HL-60/S4 treated with retinoic acid at 250 ng/mL for 4 days and 3 days (cell line): Measurements from ENCODE around the gene CTRB2.

ENCODE experiments used
- in situ Hi-C: fragments of 300-500 bp; cut with MboI; formaldehyde crosslinking; loops from 2 replicates; pipeline ENCODE4 v1.7.0; 2022; ENCODE audit warnings: low sequenced_read_pairs

CTRB2 gene

DNA sequence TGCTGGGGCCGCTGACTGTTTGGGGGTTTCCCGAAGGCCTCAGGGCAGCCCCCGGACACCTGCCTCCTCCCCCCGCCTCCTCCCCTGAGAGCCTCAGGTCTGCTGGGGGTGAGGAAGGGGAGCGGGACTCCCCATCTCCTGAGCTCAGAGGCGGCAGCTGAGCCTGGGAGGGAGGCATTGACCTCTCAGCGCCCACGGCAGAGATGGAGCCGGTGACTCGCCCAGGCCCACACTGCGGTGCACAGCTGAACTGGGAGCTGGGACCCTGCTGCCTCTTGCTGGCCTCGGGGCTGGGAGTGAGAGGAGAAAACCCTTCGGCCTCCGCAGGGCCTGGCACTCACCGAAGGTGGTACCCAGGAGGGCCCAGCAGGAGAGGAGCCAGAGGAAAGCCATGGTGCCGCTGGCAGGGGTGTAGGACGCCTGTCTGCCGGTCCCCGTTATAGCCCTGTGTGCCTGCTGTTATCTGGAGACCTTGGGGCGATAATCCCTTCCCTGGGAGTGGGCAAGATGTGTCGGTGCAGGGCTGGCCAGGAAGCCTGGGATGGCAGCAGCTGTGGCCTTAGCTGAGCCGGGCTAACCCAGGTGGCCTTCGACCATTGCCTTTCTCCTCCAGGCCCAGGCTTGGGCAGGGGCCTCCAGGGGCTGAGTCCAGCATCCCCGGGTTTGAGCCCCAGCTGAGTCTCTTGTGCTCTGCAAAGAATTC lies at the start of gene CTRB2:
Gene CTRB2, minus strand, starts transcription at position 413 of the 703 bp plus-strand sequence. Its CDS starts 20 bp downstream, at position 393.
- in situ Hi-C loops = loop anchor here (25.0 kb wide), 1 partner anchor 180 kb away; no protein-coding TSS in a partner anchor

- in situ Hi-C loops = no loop called here
Observed at GRCh38 chr16:75256059-75256571, 49.2 kb upstream of the CTRB2 start.

- in situ Hi-C loops = no loop called here
Observed at GRCh38 chr16:75254359-75254837, 47.4 kb upstream of the CTRB2 start.

DNA sequence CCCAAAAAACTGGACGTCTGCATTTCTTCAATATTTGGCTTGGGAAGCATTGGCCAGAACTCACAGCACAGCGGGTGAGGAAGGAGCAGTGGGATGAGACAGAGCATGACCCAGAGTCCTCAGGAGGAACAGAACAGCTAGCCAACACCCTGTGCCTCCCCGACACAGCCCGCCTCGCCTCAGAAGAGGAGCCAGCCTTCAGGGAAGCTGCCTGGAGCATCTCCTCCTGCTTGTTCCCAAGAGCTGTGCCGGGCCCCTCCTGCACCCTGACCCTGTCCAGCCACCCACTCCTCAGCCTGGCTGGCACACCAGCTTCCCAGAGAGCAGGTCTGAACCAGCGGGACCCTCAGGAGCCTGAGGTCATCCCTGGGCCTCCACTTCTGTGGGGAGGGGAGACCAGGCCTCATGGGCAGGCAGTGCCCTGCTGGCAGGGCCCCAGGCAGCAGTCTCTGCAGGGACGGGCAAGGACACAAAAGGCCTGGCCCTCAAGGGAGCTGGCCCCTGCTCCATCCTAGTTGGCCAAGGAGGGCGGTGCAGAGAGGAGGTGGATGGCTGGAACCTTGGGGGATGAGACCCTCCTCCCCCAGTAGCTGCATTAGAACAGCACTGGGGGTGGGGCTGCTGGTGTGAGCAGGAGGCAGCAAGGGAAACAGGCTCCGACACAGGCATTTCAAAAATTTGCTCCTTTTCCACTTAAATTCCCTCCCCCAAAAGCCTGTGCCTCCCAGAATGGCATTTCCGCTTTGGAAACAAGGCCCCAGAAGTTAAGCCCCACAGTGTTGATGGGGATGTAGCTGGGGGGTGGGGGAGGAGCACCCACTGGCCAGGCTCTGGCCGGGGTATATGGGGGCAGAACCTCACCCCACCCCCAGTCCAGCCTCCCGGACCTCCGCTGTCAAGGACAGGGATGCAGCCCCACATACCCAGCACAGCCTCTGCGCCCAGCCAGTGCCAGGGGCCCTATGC lies 46.3 kb upstream of the CTRB2 start:
- in situ Hi-C loops = no loop called here

GRCh38 chr16:75252049-75252864 lies 45.3 kb upstream of the CTRB2 start:
- in situ Hi-C loops = no loop called here

- in situ Hi-C loops = no loop called here
Observed at GRCh38 chr16:75251280-75252048, 44.5 kb upstream of the CTRB2 start, which contains the start of gene BCAR1. BCAR1 (minus strand) TSS chr16:75251624; CDS start chr16:75251482, 142 bp downstream.

GRCh38 chr16:75250809-75251279 lies 43.9 kb upstream of the CTRB2 start:
- in situ Hi-C loops = no loop called here

DNA sequence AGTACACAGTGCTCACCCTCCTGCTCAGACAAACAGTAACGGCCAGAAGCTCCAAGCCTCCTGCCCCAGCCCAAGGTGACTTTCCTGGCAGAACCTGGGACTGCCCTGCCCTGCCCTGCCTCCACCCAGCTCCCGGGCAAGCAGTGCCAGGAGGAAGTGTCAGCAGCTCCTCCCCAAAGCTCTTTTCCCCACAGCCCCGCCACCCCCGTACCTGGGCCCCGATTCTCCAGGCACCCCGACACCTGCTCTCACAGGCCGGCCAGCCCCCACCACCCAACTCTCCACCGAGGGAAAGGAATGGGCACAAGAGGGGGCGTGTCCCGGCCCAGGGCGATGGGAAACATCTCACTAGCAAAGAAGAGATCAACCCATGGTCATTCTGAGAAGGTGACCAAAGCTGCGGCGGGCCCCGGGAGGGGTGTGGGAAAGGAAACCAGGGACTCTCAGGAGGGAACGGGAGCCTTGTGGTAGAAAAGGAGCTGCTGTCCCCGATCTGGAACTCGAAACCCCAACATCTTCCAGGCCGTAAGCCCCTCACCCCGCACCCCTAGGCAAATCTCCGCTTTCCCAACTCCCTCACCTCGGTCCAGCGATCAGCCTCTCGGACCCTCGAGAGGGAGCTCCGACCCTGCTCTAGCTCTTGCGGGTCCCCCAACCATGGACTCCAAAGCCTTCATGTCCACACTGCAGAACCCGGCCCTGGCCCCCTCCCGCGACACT lies 43.3 kb upstream of the CTRB2 start:
- in situ Hi-C loops = no loop called here

DNA sequence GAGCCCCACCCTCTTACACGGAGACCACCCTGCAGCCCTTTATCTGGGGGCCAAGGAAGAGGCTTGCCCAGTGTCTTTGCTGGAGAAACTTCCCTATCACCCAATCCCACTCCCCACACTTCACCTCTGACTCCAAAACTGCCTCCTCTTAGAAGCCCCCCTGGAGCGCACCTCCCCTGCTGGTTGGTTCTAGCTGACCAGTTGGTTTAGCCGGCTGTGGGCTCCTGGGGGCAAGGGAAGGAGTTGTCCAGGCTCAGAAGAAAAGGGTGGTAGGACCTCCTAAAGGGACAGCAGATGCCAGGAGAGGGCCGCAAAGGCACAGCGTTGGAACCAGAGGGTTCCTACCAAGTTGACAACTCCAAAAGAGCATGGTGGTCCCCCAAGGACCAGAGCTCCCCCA lies 42.5 kb upstream of the CTRB2 start:
- in situ Hi-C loops = no loop called here

DNA sequence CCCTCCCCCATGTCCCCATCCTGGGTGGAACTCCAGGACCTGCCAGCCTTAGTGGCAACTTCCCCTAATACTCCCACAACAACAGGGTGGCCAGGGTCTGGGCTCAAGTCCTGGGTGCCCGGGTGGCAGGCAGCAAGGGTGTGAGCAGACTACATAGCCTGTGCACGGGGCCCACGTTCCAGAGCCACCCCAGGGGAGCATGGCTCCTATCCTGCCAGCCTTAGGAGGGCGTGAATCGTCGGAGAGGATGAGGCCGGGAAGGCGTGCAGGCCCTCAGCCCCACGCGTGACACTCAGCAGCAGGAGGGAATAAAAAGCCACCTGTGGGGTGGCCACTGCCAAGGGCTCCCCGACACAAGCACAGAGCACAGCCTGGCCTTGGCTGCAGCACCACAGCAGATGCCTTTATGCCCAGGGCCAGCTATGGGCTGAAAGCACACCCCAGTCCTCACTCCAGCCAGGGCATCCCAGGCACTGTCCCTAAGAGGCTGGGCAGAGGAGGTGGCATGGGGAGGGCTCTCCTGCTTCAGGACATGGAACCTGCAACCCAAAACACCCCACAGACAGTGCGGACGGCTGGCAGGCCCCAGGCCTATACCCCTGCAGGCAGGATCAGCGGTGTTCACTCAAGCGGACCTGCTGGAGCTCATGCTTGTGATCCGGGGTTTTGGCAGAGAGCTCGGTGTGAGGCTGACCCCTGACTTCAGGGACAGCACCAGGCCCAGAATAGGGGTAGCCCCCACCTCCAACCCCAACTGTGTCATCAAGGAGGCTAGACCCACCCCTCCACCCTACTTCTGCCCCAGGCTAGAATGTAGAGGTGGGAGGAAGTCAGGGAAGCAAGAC lies 41.8 kb upstream of the CTRB2 start:
- in situ Hi-C loops = no loop called here

DNA sequence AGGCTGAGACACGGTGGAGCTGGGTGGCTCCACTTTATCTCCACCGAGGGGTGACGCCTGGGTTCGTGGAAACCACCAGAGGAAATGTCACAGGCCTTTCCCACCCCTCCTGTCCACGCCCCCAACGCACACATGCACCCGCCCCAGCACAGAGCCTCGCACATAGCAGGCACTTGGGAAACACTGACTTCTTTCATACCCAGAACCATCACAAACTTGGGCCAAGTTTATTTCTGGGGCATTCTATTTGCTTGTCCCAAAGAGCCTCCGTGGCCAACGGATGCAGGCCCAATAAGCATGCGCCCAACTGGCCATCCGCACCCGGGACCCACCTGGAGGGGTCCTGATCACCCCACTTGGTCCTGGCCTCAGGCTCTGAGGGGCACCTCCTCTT lies 41.2 kb upstream of the CTRB2 start:
- in situ Hi-C loops = no loop called here

DNA sequence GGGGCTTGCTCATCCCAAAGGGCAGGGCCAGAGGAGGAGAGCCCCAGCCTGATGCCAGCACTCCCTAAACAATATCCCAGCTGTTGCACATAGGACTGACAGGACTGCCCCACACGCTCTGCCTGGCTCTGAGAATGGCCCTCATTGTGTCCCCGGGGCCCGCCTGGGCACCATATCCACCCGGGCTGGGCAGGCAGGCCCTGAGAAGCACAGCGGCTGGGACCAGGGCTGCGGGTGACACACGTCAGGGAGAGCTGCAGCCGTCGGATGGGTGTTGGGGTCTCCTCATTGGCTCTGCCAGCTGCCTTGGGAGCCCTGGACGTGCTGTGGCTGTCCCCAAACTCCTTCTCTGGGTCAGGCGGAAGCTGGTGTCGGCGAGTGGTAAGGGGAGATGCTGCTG lies 40.3 kb upstream of the CTRB2 start:
- in situ Hi-C loops = no loop called here

GRCh38 chr16:75246504-75247205 lies 39.7 kb upstream of the CTRB2 start:
- in situ Hi-C loops = no loop called here

DNA sequence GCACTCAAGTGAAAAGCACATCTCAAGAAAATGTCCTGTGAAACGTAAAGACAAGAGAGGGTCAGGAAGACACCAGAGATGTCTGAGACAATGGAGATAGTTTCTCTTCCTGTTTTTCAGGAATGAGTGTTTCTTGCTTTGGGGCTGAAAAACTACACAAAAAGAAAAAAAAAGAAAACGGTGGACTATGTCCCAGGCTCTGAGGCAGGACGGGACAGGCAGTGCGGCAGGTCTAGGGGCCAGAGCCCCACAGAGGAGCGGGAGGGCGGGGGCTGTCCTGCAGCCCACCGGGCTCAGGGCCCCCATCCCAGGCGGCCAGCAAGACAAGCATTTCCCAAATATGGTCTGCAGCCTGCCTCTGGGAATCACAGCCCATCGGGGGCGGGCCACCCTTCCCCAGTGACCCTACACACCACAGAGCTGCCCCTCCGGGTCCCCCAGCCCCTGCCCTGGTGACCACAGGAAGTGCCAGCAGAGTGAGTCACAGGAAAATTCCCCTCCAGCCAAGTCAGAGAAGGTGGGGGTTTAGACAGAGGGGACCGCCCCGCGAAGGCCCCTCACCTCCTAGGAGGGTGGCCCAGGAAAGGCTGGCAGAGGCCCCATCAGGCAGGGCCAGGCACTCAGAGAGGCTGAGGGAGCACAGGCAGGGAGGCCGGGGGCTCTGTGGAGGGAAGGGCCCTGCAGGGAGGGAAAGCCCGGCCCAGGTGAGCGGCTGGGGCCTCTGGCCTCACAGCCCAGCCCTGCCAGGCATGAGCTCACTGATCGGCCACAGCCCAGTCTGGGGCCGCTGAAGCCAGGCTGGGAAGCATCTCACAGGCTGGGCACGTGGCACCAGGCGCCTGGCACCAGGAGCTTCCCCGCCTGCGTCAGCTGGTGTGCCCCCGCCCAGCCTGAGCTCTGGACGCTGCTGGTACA lies 38.1 kb upstream of the CTRB2 start:
- in situ Hi-C loops = no loop called here

GRCh38 chr16:75244225-75244809 lies 37.4 kb upstream of the CTRB2 start:
- in situ Hi-C loops = no loop called here

GRCh38 chr16:75243667-75244224 lies 36.8 kb upstream of the CTRB2 start:
- in situ Hi-C loops = no loop called here
